Esophagus muscularis mucosa (tissue), 4 donors: ENCODE data around the gene QARS1.

Source experiments
- EP300 ChIP-seq: sonication (generic); formaldehyde crosslinking; IDR thresholded peaks from one replicate; pipeline ENCODE4 v1.6.1; 2017; ENCODE audit warnings: antibody characterized with exemption
- POLR2A ChIP-seq: fragments of 450-650 bp; IDR thresholded peaks from one replicate; pipeline ENCODE4 v1.6.1; 2017; ENCODE audit warnings: antibody characterized with exemption, moderate library complexity, mild to moderate bottlenecking, low read depth
- POLR2AphosphoS5 ChIP-seq, 2 donors: sonication (generic); formaldehyde crosslinking; IDR thresholded peaks; one replicate each; pipeline ENCODE4 v1.6.1; 2017; ENCODE audit warnings: antibody characterized with exemption in 2 of 2
- TF ChIP-seq, protein P1 (sequence below), 3 experiments: fragments of 200-600 bp in 2 of 3; fragments of 450-650 bp in 1 of 3; sonication (generic) in 2 of 3; IDR thresholded peaks; one replicate each; pipeline ENCODE4 v1.5.1; 2017 to 2019; ENCODE audit warnings: antibody characterized with exemption in 3 of 3, mild to moderate bottlenecking in 2 of 3, moderate library complexity in 1 of 3

DNA sequence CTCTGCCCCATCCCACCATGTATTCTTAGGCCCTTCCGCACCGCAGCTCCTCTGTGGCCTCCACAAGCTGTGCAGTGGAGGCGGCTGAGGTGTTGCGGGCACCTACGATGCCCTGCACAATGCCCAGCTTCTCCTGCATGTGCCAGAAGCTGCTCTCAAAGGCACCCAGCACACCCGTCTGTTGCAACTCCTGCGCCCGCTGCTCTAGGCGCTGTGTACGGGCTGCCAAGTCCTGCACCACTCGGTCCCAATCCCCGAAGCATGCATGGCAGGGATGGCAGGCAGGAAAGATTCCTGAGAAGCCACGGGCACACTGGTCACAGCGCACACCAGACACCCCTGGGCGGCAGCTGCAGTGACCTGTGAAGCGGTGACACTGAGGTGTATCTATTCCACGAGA is 19.1 kb upstream of the QARS1 start:
- TF ChIP-seq, protein P1, sequence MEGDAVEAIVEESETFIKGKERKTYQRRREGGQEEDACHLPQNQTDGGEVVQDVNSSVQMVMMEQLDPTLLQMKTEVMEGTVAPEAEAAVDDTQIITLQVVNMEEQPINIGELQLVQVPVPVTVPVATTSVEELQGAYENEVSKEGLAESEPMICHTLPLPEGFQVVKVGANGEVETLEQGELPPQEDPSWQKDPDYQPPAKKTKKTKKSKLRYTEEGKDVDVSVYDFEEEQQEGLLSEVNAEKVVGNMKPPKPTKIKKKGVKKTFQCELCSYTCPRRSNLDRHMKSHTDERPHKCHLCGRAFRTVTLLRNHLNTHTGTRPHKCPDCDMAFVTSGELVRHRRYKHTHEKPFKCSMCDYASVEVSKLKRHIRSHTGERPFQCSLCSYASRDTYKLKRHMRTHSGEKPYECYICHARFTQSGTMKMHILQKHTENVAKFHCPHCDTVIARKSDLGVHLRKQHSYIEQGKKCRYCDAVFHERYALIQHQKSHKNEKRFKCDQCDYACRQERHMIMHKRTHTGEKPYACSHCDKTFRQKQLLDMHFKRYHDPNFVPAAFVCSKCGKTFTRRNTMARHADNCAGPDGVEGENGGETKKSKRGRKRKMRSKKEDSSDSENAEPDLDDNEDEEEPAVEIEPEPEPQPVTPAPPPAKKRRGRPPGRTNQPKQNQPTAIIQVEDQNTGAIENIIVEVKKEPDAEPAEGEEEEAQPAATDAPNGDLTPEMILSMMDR (IDR thresholded peaks at IDR 0.05) = no peak
- TF ChIP-seq POLR2AphosphoS5 (IDR thresholded peaks at IDR 0.05) = no peak
- no peak for TF ChIP-seq POLR2A
- TF ChIP-seq EP300 = no peak
